GM18519 (cell line): ENCODE measurements around the gene PRR13.
"Not testable (repeated sequence)": the region's sequence is repeated elsewhere in the genome, so short reads cannot be mapped to it uniquely, and the experiment has no call there.

Experiments used
- ATAC-seq: cut with Tn5 transposase; IDR thresholded peaks from one replicate; pipeline ENCODE4 v1.9.1; 2021; ENCODE audit warnings: mild to moderate bottlenecking, moderate library complexity; ENCODE audit not compliant: unreplicated experiment, low FRiP score

PRR13 gene

DNA sequence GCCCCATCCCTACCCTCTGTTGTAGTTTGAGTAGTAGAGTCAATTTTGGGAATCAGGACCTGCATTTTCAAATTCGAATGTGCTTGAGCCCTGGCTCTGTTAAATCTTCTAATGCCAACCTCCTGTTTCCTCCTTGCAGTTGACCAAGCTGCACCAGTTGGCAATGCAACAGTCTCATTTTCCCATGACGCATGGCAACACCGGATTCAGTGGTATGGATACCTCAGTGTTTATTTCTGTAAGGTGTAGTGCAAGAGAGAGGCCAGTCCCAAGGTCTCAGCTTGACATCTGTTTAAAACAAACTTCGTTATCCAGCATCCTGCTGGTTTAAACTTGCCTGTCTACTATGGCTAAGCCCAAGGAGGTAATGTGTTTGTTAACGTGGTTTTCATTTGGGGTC is 25.5 kb downstream of the PRR13 start:
- no peak for ATAC-seq

DNA sequence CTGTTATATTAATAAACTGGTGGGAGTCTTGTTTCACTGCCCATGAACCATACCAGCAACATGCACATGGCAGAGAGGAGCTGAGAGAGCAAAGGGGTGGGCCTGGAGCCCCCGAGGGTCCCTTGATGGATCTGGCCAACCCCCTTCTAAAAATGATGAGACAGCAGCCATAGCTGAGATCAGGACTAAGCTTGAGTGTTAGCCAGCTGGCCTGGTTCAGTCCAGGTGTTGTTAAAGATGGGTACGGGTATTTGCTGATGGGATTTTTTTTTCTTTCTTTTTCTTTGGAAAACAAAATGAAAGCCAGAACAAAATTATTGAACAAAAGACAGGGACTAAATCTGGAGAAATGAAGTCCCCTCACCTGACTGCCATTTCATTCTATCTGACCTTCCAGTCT is 26.3 kb downstream of the PRR13 start:
- no peak for ATAC-seq

DNA sequence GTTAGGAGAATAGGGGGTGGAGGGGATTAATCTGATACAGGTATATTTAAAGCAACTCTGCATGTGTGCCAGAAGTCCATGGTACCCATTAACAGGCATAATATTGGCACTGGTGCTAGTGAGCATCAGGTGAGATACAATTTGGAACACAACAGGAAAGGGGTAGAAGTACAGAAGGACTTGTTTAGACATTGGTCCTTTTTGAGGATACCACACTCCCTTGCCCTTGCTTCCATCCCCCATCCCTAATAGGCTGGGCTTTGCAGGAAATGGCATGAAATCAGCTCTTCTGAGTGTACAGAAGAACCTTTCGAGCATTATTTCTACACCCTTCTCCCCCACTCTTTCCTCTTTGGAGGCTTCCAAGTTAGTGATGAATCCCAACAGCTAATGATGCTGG is 26.7 kb downstream of the PRR13 start:
- ATAC-seq: no peak

- no peak for ATAC-seq
Observed at GRCh38 chr12:53472056-53472582, 30.6 kb downstream of the PRR13 start.

DNA sequence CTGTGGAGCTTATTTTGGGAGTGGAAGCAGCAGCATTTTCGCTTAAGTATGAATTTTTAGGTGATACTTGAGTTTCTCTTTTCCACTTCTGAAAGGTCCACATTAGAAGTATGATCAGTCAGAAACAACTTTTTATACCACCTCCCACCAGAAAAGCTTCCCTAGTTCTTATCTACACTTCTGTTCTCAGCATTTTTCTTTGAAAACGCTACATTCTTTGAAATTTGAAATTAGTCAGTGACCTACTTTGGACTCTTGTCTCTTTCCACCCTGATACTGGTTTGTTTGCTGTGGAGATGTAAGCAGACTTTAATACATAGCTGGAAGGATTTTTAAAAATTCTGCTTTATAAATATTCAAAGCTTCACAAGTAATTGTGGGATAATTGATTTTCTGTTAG is 32.5 kb downstream of the PRR13 start:
- no peak for ATAC-seq

DNA sequence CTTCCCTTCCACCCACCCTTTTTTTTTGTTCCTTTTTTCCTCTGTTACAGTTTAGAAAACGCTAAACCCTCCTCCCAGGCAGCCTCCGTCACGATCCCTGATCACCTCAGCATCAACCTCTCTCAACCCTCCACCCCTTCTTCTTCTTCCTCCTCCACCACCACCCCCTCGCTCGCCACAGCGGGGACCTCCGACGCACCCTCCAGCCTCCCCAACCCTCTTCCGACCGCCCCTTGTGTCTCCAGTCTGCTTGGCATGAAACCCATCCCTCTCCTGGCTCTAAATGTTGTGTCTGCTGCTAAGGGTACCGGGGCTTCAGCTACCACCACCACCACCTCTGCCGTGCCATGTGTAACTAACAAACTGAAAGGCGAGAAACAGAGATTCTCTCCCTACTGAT is 33.3 kb downstream of the PRR13 start:
- ATAC-seq: no peak

DNA sequence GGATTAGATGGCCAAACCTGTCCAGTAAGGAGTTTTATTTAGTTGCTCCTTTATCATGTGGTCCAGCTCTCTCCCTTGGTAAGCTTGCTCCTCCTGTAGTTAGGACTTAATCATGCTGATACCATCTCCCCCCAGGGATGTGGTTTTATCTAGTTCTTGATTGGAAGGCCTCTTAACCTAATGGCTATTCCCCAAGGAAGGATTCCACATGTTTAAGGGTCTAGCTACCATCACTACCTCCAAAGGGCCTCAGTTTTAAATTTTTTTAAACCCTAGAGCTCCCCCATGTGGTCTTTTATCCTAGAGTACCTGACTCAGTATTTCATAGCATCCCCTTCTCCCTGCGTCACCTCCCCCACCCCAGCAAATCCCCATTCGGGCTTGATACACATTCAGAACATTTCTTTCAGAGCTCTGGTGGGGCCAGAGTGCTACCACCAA is 35.3 kb downstream of the PRR13 start:
- ATAC-seq: no peak

GRCh38 chr12:53478865-53479264 is 37.3 kb downstream of the PRR13 start:
- ATAC-seq: no peak

- no peak for ATAC-seq
Observed at GRCh38 chr12:53479331-53479730, 37.8 kb downstream of the PRR13 start.

GRCh38 chr12:53480491-53481442 is 39.2 kb downstream of the PRR13 start:
- no peak for ATAC-seq

DNA sequence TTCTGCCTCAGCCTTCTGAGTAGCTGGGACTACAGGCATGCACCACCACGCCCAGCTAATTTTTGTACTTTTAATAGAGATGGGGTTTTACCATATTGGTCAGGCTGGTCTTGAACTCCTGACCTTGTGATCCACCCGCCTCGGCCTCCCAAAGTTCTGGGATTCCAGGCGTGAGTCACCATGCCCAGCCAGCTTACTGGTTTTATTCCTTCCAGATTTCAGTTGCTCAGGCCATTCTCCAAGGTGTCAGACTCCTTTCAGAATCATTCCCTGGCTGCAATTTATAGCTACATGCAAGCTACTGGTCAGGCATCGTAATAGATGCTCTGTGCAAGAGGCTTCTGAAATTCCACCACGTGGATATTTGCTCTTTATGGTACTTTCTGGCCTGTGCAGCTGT is 39.9 kb downstream of the PRR13 start:
- ATAC-seq: not testable (repeated sequence)

DNA sequence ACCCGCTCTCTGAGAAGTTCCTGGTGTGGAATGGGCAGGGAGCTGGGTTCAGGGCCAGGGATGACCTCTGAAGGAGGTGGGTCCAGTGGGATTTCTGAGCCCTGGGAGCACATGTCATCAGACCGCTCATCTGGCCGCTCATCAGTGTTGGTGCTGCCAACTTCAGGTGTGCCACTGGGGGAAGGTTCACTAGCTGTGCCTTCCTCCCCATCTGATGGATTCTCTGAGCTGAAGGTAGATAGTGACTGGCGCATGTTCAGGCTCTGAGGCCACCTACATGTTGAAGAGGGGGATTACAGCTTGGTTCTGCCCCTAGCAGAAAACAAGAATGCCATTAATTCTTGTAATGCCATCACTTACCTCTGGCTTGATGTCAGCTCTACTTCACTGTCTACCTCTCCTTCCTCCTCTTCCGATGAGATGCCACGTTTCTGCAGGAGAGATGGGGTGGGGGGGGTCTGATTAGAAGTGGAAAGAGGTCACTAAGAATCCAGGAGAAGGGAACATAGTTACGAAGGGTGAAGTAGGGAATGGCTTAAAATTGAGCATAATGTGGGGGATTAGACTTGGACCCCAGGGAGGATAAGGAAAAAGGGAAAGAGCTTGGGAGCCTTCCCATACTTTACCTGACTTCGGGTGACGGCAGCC is 40.5 kb downstream of the PRR13 start:
- ATAC-seq: no peak

- ATAC-seq: no peak
Observed at GRCh38 chr12:53482626-53483168, 41.2 kb downstream of the PRR13 start.

GRCh38 chr12:53483225-53483978 is 41.9 kb downstream of the PRR13 start:
- no peak for ATAC-seq

- ATAC-seq: no peak
Observed at GRCh38 chr12:53483979-53484377, 42.4 kb downstream of the PRR13 start.

GRCh38 chr12:53484686-53485575 is 43.4 kb downstream of the PRR13 start:
- no peak for ATAC-seq

- no peak for ATAC-seq
Observed at GRCh38 chr12:53485955-53486735, 44.6 kb downstream of the PRR13 start.

DNA sequence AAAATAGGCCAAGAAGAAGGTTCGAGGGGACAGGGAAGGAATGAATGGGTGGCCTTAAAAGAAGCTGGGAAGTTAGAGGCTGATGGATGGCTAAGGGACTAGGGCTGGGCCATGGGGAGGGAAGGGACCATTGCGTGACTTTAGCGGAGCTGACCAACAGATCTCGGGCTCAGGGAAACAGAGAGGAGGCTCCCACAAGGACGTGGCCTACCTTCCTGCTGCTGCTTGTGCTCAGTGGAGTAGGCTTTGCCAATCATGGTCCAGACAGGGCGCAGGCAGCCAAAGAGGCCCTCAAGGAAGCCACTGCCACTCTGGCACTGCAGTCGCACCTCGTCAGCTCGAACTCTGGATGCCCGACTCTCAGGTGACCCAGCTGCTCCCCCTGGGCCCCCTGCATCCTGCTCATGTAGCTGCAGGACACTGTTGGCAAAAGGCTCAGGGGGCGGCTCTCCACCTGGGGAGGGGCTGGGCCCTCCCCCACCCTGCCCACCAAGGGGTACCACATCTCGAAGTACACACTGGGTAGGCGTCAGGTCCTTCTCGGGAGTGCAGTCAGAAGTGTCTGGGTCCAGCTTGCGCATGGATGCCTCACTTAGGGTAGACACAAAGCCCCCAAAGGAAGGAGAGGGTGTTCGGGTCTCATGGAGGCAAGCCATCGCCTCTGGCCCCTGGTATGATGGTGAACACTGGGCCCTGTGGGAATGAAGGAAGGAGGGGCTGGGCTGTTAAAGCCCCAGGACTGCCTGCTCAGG is 45.4 kb downstream of the PRR13 start:
- no peak for ATAC-seq
